Common myeloid progenitor, CD34-positive (primary cell): ENCODE measurements around the gene CLDN15.
"Not testable (repeated sequence)": the region's sequence is repeated elsewhere in the genome, so short reads cannot be mapped to it uniquely, and the experiment has no call there.

Experiments
- CTCF ChIA-PET: fragments of 350-600 bp; sonication (Branson Sonifier 250); formaldehyde crosslinking; loops from one replicate; lab custom pipeline; 2021; ENCODE audit warnings: antibody characterized with exemption; lab: Charles Lee
- POLR2A ChIA-PET: fragments of 350-600 bp; sonication (Branson Sonifier 250); formaldehyde crosslinking; loops from one replicate; lab custom pipeline; 2021; ENCODE audit warnings: antibody characterized with exemption; lab: Charles Lee
- DNase-seq, 3 donors: peaks; one replicate each; pipeline versions ENCODE4 v3.0.0 to v3.0.0-alpha.2; 2013
- H3K27ac ChIP-seq, 2 experiments: 1 replicate in 1 of 2; 2 replicates in 1 of 2; pipeline ENCODE4 v1.7.0; 2013; ENCODE audit warnings: inconsistent platforms in 2 of 2, low read length in 2 of 2, mild to moderate bottlenecking in 2 of 2, low read depth in 1 of 2, moderate library complexity in 1 of 2; ENCODE audit not compliant: severe bottlenecking in 2 of 2, insufficient read depth in 1 of 2, poor library complexity in 1 of 2
- H3K27me3 ChIP-seq, 5 experiments: replicated peaks in 2 of 5; 1 replicate in 3 of 5; 2 replicates in 2 of 5; pipeline versions ENCODE4 v1.6.1 to v1.7.0; 2013; ENCODE audit warnings: low read length in 4 of 5, mild to moderate bottlenecking in 2 of 5, moderate library complexity in 2 of 5, inconsistent platforms in 1 of 5; ENCODE audit not compliant: insufficient read depth in 5 of 5, control insufficient read depth in 4 of 5
- H3K36me3 ChIP-seq, 4 experiments: 1 replicate in 2 of 4; 2 replicates in 2 of 4; pipeline versions ENCODE4 v1.6.1 to v1.7.0; 2013; ENCODE audit warnings: low read length in 3 of 4, control low read depth in 1 of 4, mild to moderate bottlenecking in 1 of 4; ENCODE audit not compliant: control insufficient read depth in 4 of 4, insufficient read depth in 4 of 4
- H3K4me1 ChIP-seq, 4 experiments: 1 replicate in 3 of 4; 2 replicates in 1 of 4; pipeline versions ENCODE4 v1.6.1 to v1.7.1; 2013; ENCODE audit warnings: low read length in 3 of 4, mild to moderate bottlenecking in 3 of 4, control low read depth in 1 of 4, inconsistent platforms in 1 of 4, moderate library complexity in 1 of 4; ENCODE audit not compliant: control insufficient read depth in 4 of 4, insufficient read depth in 4 of 4; ENCODE audit errors: control extremely low read depth in 1 of 4
- H3K4me3 ChIP-seq, 7 experiments: 1 replicate in 4 of 7; 2 replicates in 3 of 7; pipeline versions ENCODE4 v1.5.1 to v1.7.0; 2013; ENCODE audit warnings: mild to moderate bottlenecking in 7 of 7, low read length in 6 of 7, moderate library complexity in 6 of 7, inconsistent platforms in 2 of 7, low read depth in 2 of 7, control low read depth in 1 of 7; ENCODE audit not compliant: insufficient read depth in 4 of 7, control insufficient read depth in 1 of 7; ENCODE audit errors: extremely low read depth in 1 of 7
- H3K9me3 ChIP-seq, 5 experiments: 1 replicate in 4 of 5; 2 replicates in 1 of 5; pipeline versions ENCODE4 v1.6.1 to v1.7.1; 2013; ENCODE audit warnings: low read length in 4 of 5, mild to moderate bottlenecking in 2 of 5, inconsistent platforms in 1 of 5, low read depth in 1 of 5, moderate library complexity in 1 of 5; ENCODE audit not compliant: control insufficient read depth in 4 of 5, insufficient read depth in 2 of 5; ENCODE audit errors: control extremely low read depth in 1 of 5
- WGBS: methylation state at CpG from one replicate; pipeline ENCODE4 v1.1.5; 2013; ENCODE audit not compliant: insufficient coverage; 5-methylcytosine and 5-hydroxymethylcytosine counted together

The CLDN15 gene

GRCh38 chr7:101277155-101277554 is 39.6 kb upstream of the CLDN15 start:
- H3K4me3 ChIP-seq: no peak overlapping the region
- CTCF ChIA-PET: interaction anchor here (1.0 to 1.6 kb wide), 2 partner anchors 59 to 236 kb away, joined by 3 to 4 read pairs; partner anchors contain the start of genes PLOD3 and ZNHIT1
- no peaks in the 10 kb centered on the region for H3K36me3 ChIP-seq
- H3K27me3 ChIP-seq: peaks cover 0 to 3% (median 0%) of the 10 kb centered on the region in 5 experiments
- no peak for DNase-seq
- 86% methylated on average over 9 of the region's 9 CpGs for WGBS
- no peak overlapping the region for H3K27ac ChIP-seq
- H3K4me1 ChIP-seq: no peaks in the 10 kb centered on the region
- no peaks in the 10 kb centered on the region for H3K9me3 ChIP-seq
- POLR2A ChIA-PET: no interaction called here

- H3K27me3 ChIP-seq: peaks cover 0 to 3% (median 0%) of the 10 kb centered on the region in 5 experiments
- no peak overlapping the region for H3K27ac ChIP-seq
- ChIA-PET CTCF (interaction anchor here (1.3 kb wide), 1 partner anchor 9 kb away, joined by 7 read pairs; no protein-coding TSS in a partner anchor), POLR2A (no interaction called here)
- no peaks in the 10 kb centered on the region for H3K36me3 ChIP-seq
- no peak for DNase-seq
- H3K4me1 ChIP-seq: peaks cover 0 to 4% (median 1%) of the 10 kb centered on the region in 4 experiments
- no peaks in the 10 kb centered on the region for H3K9me3 ChIP-seq
- H3K4me3 ChIP-seq: no peak overlapping the region
- 100% methylated on average over 2 of the region's 4 CpGs for WGBS
Measured at GRCh38 chr7:101273206-101273605, 35.6 kb upstream of the CLDN15 start.

- Histone ChIP-seq H3K36me3 (no peaks in the 10 kb centered on the region), H3K4me1 (peaks cover 0 to 7% (median 2%) of the 10 kb centered on the region in 4 experiments), H3K4me3 (no peak overlapping the region), H3K27ac (no peak overlapping the region), H3K9me3 (no peaks in the 10 kb centered on the region), H3K27me3 (no peaks in the 10 kb centered on the region)
- DNase-seq: peak in 1 of 3 donors; percentile 14
- ChIA-PET POLR2A (no interaction called here), CTCF (interaction anchor here (0.6 kb wide), 1 partner anchor 86 kb away, joined by 3 read pairs; no protein-coding TSS in a partner anchor)
- 71% methylated on average over 5 of the region's 5 CpGs for WGBS
Measured at GRCh38 chr7:101271021-101271420, 33.4 kb upstream of the CLDN15 start.

- H3K27me3 ChIP-seq: no peaks in the 10 kb centered on the region
- no peak overlapping the region for H3K27ac ChIP-seq
- H3K4me1 ChIP-seq: peaks cover 0 to 11% (median 4%) of the 10 kb centered on the region in 4 experiments
- no peak for DNase-seq
- H3K36me3 ChIP-seq: no peaks in the 10 kb centered on the region
- 99% methylated on average over 18 of the region's 21 CpGs for WGBS
- no peak overlapping the region for H3K4me3 ChIP-seq
- ChIA-PET POLR2A (no interaction called here), CTCF (interaction anchor here (1.6 kb wide), 1 partner anchor 13 kb away, joined by 5 read pairs; no protein-coding TSS in a partner anchor)
- no peaks in the 10 kb centered on the region for H3K9me3 ChIP-seq
Measured at GRCh38 chr7:101269664-101270063, 32.1 kb upstream of the CLDN15 start.

GRCh38 chr7:101265622-101266516 is 28.3 kb upstream of the CLDN15 start:
- H3K9me3 ChIP-seq: no peaks in the 10 kb centered on the region
- no peaks in the 10 kb centered on the region for H3K36me3 ChIP-seq
- ChIA-PET CTCF (interaction anchor here (0.7 to 1.0 kb wide), 5 partner anchors 14 to 50 kb away, joined by 3 read pairs; partner anchors contain the start of gene FIS1), POLR2A (interaction anchor here (0.6 kb wide), 1 partner anchor 267 kb away, joined by 3 read pairs; no protein-coding TSS in a partner anchor)
- DNase-seq: peak; percentile 62 to 84 (median 70)
- H3K27me3 ChIP-seq: no peaks in the 10 kb centered on the region
- 61% methylated on average over 14 of the region's 17 CpGs for WGBS
- H3K27ac ChIP-seq: peak overlapping the region in 1 of 2 experiments; percentile 36
- peaks cover 0 to 9% (median 2%) of the 10 kb centered on the region in 4 experiments for H3K4me1 ChIP-seq
- H3K4me3 ChIP-seq: no peak overlapping the region

- CTCF ChIA-PET: interaction anchor here (1.0 kb wide), 1 partner anchor 19 kb away, joined by 4 read pairs; no protein-coding TSS in a partner anchor
- not testable (repeated sequence) for H3K27ac ChIP-seq
Measured at GRCh38 chr7:101264102-101264706, 26.6 kb upstream of the CLDN15 start.

More at GRCh38 chr7:101264102-101264706, 26.6 kb upstream of the CLDN15 start:
- DNase-seq, H3K4me3 ChIP-seq, H3K36me3 ChIP-seq, H3K4me1 ChIP-seq, H3K9me3 ChIP-seq, H3K27me3 ChIP-seq: not testable (repeated sequence)
- 89% methylated on average over 4 of the region's 6 CpGs for WGBS
- POLR2A ChIA-PET: interaction anchor here (0.5 kb wide), 1 partner anchor 297 kb away, joined by 3 read pairs; no protein-coding TSS in a partner anchor
